ENCODE results near the gene SLX4IP.

Gene SLX4IP

GRCh38 chr20:10639077-10639736, 204.1 kb downstream of the SLX4IP start:
- no peak for FAIRE-seq

- FAIRE-seq = no peak
Measured at GRCh38 chr20:10639737-10640556, 204.8 kb downstream of the SLX4IP start.

GRCh38 chr20:10640897-10641296, 205.8 kb downstream of the SLX4IP start:
- no peak for FAIRE-seq

GRCh38 chr20:10641467-10641866, 206.4 kb downstream of the SLX4IP start:
- no peak for FAIRE-seq

- no peak for FAIRE-seq
Measured at GRCh38 chr20:10641893-10642292, 206.8 kb downstream of the SLX4IP start.

GRCh38 chr20:10642856-10643559, 207.9 kb downstream of the SLX4IP start:
- FAIRE-seq = no peak

- FAIRE-seq = no peak
Measured at GRCh38 chr20:10643560-10643873, 208.4 kb downstream of the SLX4IP start.

- FAIRE-seq = no peak
Measured at GRCh38 chr20:10644458-10645204, 209.5 kb downstream of the SLX4IP start.

- FAIRE-seq = no peak
Measured at GRCh38 chr20:10645205-10645570, 210.1 kb downstream of the SLX4IP start.

GRCh38 chr20:10646006-10646405, 210.9 kb downstream of the SLX4IP start:
- no peak for FAIRE-seq

GRCh38 chr20:10646886-10647420, 211.8 kb downstream of the SLX4IP start:
- FAIRE-seq = no peak

- FAIRE-seq = no peak
Measured at GRCh38 chr20:10647471-10647870, 212.4 kb downstream of the SLX4IP start.

GRCh38 chr20:10647909-10648308, 212.8 kb downstream of the SLX4IP start:
- FAIRE-seq = no peak

- no peak for FAIRE-seq
Measured at GRCh38 chr20:10648651-10649050, 213.5 kb downstream of the SLX4IP start.

GRCh38 chr20:10649080-10649796, 214.1 kb downstream of the SLX4IP start:
- FAIRE-seq = no peak

GRCh38 chr20:10649797-10650160, 214.7 kb downstream of the SLX4IP start:
- no peak for FAIRE-seq

- FAIRE-seq = no peak
Measured at GRCh38 chr20:10651227-10651990, 216.3 kb downstream of the SLX4IP start.

GRCh38 chr20:10652185-10652584, 217.1 kb downstream of the SLX4IP start:
- FAIRE-seq = no peak

GRCh38 chr20:10652660-10653261, 217.7 kb downstream of the SLX4IP start:
- FAIRE-seq = no peak

GRCh38 chr20:10653599-10654249, 218.6 kb downstream of the SLX4IP start:
- FAIRE-seq = no peak

GRCh38 chr20:10654250-10654610, 219.1 kb downstream of the SLX4IP start:
- no peak for FAIRE-seq

Measured in G401.6 (cell line).